Activated T-cell treated with anti-CD3 and anti-CD28 coated beads, Interleukin-2, amount 50 U/mL, for 72 hours (primary cell): ENCODE results near the gene TNFAIP2. TPM values are rescaled to one million over a fixed set of nuclear protein-coding genes. Genes with fewer than 3 reads are reported as not detected.

ENCODE experiments used
- ATAC-seq, 2 donors: fragments of 150-1000 bp; cut with Tn5 transposase; replicated peaks in 1 of 2; 2 replicates each; pipeline ENCODE4 v1.10.0; 2021; ENCODE audit warnings: moderate library complexity in 2 of 2, mild to moderate bottlenecking in 1 of 2
- DNase-seq, 2 donors: peaks; one replicate each; pipeline ENCODE4 v3.0.0; 2021 to 2022; ENCODE audit warnings: mixed read lengths in 1 of 2
- H3K27ac Mint-ChIP-seq: one replicate; pipeline ENCODE4 v1.8.0; 2022; ENCODE audit warnings: mild to moderate bottlenecking, moderate library complexity, mixed read lengths
- H3K27me3 Mint-ChIP-seq: one replicate; pipeline ENCODE4 v1.8.0; 2022; ENCODE audit warnings: low read depth, mixed read lengths
- H3K36me3 Mint-ChIP-seq, 2 donors: one replicate each; pipeline ENCODE4 v1.8.0; 2022; ENCODE audit warnings: mixed read lengths in 2 of 2, mild to moderate bottlenecking in 1 of 2; ENCODE audit not compliant: insufficient read depth in 2 of 2
- H3K4me1 Mint-ChIP-seq: one replicate; pipeline ENCODE4 v1.8.0; 2022; ENCODE audit warnings: low read depth, mixed read lengths
- H3K4me3 Mint-ChIP-seq, 2 donors: one replicate each; pipeline ENCODE4 v1.8.0; 2022; ENCODE audit warnings: mild to moderate bottlenecking in 2 of 2, mixed read lengths in 2 of 2, moderate library complexity in 2 of 2
- H3K9me3 Mint-ChIP-seq, 2 donors: one replicate each; pipeline ENCODE4 v1.8.0; 2022; ENCODE audit warnings: mixed read lengths in 2 of 2
- total RNA-seq, 2 donors: library from RNA; stranded (reverse); gene quantifications; one replicate each; pipeline ENCODE4 v1.2.3, GENCODE V29; 2022

The TNFAIP2 gene
- total RNA-seq = 10 to 100 TPM in 1 of 2 donors, 1 to 10 TPM in 1; 8.8 to 12.2 TPM

- Mint-ChIP-seq H3K9me3 (no peaks in the 10 kb centered on the region), H3K4me3 (peak within 1 kb of the TSS; percentile 43 to 65), H3K36me3 (no peaks in the 10 kb centered on the region), H3K27me3 (peaks cover 26% of the 10 kb centered on the region), H3K27ac (no peak within 1 kb of the TSS), H3K4me1 (peaks cover 10% of the 10 kb centered on the region)
- ATAC-seq = peak; percentile 51 to 57
- no peak for DNase-seq
Measured at GRCh38 chr14:103122947-103123633, at the start of gene TNFAIP2. TNFAIP2 (plus strand) TSS chr14:103123461; CDS start chr14:103126458, 2,997 bp downstream.

GRCh38 chr14:103073876-103074728 lies 49.2 kb upstream of the TNFAIP2 start:
- H3K36me3 Mint-ChIP-seq = no peaks in the 10 kb centered on the region
- H3K4me3 Mint-ChIP-seq = no peak overlapping the region
- DNase-seq (no peak), ATAC-seq (no peak)
- no peaks in the 10 kb centered on the region for H3K4me1 Mint-ChIP-seq
- H3K27me3 Mint-ChIP-seq = peaks cover 5% of the 10 kb centered on the region
- no peaks in the 10 kb centered on the region for H3K9me3 Mint-ChIP-seq
- no peak overlapping the region for H3K27ac Mint-ChIP-seq

DNA sequence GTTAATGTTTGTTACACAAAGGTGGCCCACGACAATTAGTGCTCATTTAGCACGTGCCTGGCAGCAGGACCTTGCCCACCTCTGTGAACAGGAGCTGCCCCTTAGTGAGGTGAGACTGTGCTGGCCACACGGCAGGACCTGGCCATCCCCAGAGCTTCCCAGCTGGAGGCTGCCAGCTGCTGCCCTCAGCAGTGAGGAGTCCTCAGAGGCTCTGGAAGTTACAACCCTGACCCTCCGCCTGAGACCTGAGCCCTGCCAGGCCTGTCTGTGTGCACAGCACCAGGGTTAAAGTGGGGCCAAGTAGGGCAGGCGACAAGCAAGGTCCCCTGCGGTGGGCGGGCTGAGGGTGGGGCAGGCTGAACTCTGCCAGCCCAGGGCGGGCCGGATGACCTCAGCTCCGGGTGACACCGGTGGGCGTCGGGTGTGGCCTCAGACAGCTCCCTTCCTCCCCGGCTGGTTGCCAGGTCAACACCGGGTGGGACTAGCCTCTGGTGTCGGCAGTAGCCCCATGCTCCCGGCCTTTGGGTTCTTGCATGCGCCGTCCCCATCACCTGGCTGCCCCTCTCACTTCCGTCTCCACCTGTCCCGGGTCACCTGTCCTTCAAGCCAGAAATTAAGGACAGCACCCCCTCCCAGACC lies 48.4 kb upstream of the TNFAIP2 start:
- H3K4me1 Mint-ChIP-seq = no peaks in the 10 kb centered on the region
- ATAC-seq (peak in 1 of 2 donors; percentile 11), DNase-seq (peak in 1 of 2 donors; percentile 34)
- H3K4me3 Mint-ChIP-seq = peak overlapping the region; percentile 50 to 62
- H3K36me3 Mint-ChIP-seq = no peaks in the 10 kb centered on the region
- H3K27me3 Mint-ChIP-seq = peaks cover 5% of the 10 kb centered on the region
- H3K27ac Mint-ChIP-seq = no peak overlapping the region
- H3K9me3 Mint-ChIP-seq = no peaks in the 10 kb centered on the region

DNA sequence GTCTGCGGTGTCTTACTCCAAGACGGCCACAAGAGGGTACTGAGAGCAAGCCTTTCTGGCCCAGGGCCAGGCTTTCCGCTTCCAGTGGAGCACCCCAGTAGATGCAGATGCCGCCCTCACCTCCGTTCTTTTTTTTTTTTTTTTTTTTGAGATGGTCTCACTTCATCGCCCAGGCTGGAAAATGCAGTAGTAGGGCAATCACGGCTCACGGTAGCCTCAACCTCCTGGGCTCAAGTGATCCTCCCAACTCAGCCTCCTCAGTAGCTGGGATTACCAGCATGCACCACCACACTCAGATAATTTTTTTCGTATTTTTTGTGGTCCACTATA lies 44.9 kb upstream of the TNFAIP2 start:
- no peaks in the 10 kb centered on the region for H3K36me3 Mint-ChIP-seq
- H3K4me3 Mint-ChIP-seq = no peak overlapping the region
- DNase-seq (peak; percentile 78), ATAC-seq (peak; percentile 71 to 73)
- no peak overlapping the region for H3K27ac Mint-ChIP-seq
- H3K9me3 Mint-ChIP-seq = no peaks in the 10 kb centered on the region
- no peaks in the 10 kb centered on the region for H3K4me1 Mint-ChIP-seq
- H3K27me3 Mint-ChIP-seq = peaks cover 5% of the 10 kb centered on the region

DNA sequence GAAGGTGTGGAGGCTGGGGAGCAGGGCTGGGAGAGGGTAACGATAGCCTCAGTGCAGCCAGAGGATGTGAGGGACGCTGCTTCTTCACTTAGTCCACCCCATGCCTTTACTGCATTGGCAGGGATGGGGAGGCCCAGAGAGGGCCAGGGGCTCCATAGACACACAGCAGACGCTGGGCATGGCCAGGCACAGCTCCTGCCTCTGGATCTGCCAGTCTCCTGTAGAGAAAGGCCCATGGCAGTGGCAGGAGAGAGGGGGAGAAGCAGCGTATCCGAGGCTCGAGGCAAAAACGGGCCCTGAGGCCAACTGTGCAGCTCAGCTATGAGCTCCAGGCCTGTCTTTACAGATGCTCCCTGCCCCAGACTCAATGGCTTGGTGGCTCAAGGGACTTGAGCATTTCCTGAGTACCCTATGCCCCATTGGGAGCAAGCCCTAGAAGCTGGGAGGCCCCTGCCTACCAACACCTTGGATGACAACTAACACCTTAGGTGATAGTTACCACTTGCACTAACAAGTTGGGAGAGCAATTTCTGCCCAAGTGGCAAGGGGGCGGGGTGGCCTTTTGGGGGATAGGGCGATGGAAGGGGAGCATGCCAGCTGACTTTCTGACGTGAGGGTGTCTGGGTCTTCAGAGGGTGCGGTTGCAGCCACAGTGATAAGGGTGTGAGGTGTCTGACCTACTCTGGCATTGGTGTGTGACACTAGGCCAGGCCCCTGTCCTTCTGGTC lies 44.2 kb upstream of the TNFAIP2 start:
- H3K4me1 Mint-ChIP-seq = no peaks in the 10 kb centered on the region
- H3K27ac Mint-ChIP-seq = no peak overlapping the region
- H3K9me3 Mint-ChIP-seq = no peaks in the 10 kb centered on the region
- ATAC-seq (no peak), DNase-seq (no peak)
- peaks cover 5% of the 10 kb centered on the region for H3K27me3 Mint-ChIP-seq
- H3K4me3 Mint-ChIP-seq = no peak overlapping the region
- no peaks in the 10 kb centered on the region for H3K36me3 Mint-ChIP-seq

GRCh38 chr14:103081951-103082350 lies 41.3 kb upstream of the TNFAIP2 start:
- peaks cover 15% of the 10 kb centered on the region for H3K27me3 Mint-ChIP-seq
- H3K4me1 Mint-ChIP-seq = no peaks in the 10 kb centered on the region
- peaks cover 0 to 1% of the 10 kb centered on the region in 2 donors for H3K36me3 Mint-ChIP-seq
- no peaks in the 10 kb centered on the region for H3K9me3 Mint-ChIP-seq
- DNase-seq (no peak), ATAC-seq (no peak)
- no peak overlapping the region for H3K27ac Mint-ChIP-seq
- no peak overlapping the region for H3K4me3 Mint-ChIP-seq

GRCh38 chr14:103084021-103084919 lies 39.0 kb upstream of the TNFAIP2 start, which contains the start of gene LBHD2:
LBHD2 (plus strand) TSS chr14:103084210; CDS start chr14:103086013, 1,803 bp downstream.
- H3K27me3 Mint-ChIP-seq = peaks cover 17% of the 10 kb centered on the region
- H3K9me3 Mint-ChIP-seq = no peaks in the 10 kb centered on the region
- peaks cover 0 to 1% of the 10 kb centered on the region in 2 donors for H3K36me3 Mint-ChIP-seq
- no peak within 1 kb of the TSS for H3K4me3 Mint-ChIP-seq
- ATAC-seq = no peak
- H3K4me1 Mint-ChIP-seq = no peaks in the 10 kb centered on the region
- H3K27ac Mint-ChIP-seq = no peak within 1 kb of the TSS
- DNase-seq = no peak

DNA sequence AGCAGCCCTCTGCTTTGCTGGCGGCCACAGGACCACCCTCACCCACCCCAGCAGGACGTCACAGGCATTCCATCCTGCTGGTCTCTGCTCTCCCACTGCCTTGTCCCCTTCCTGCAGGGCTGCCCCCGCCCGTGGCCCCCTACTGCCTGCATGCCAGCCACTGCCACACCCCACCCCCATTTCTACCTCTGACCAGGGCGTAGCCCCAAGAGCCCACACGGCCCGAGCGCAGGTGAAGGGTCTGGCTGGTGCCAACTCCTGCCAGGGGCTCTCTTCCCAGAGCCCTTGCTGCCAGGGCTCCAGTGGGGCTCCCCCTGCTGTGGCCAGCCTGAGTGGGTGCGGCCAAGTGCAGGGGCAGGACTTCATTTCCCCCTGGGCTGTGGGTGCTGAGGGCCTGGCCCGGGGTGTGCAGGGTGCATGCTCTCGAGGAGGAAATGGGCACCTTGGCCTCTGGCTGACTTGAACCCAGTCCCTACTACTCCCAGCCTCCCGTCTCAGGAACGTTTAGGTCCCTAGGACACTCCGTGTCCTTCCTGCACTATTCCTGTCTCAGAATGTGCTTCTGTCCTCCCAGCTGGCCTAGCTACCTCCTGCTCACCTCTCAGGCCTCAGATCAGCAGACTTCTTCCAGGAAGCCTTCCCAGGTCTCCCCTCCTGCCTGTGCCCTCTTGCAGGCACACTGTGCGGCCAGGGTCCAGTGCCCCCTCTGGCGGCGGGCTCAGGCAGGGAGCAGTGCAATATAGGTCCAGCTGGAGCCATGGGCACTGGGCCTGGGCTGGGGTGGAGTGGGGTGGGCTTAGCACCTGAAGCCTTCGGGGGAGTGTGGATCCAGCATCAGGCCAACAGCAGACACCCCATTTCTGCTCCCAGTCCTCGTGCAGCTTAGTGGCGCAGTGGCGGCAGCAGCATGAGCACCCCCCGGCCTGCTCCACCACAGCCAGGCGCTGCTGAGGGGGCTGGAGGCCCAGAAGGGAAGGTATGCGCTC lies 37.9 kb upstream of the TNFAIP2 start:
- H3K27me3 Mint-ChIP-seq = peaks cover 17% of the 10 kb centered on the region
- H3K4me1 Mint-ChIP-seq = no peaks in the 10 kb centered on the region
- no peak overlapping the region for H3K27ac Mint-ChIP-seq
- ATAC-seq = no peak
- H3K36me3 Mint-ChIP-seq = peaks cover 0 to 1% of the 10 kb centered on the region in 2 donors
- no peak overlapping the region for H3K4me3 Mint-ChIP-seq
- no peaks in the 10 kb centered on the region for H3K9me3 Mint-ChIP-seq
- no peak for DNase-seq

GRCh38 chr14:103086771-103087342 lies 36.4 kb upstream of the TNFAIP2 start:
- Mint-ChIP-seq H3K9me3 (no peaks in the 10 kb centered on the region), H3K36me3 (peaks cover 0 to 1% of the 10 kb centered on the region in 2 donors)
- no peak for DNase-seq

GRCh38 chr14:103087343-103087835 lies 35.9 kb upstream of the TNFAIP2 start:
- ATAC-seq (no peak), DNase-seq (no peak)
- Mint-ChIP-seq H3K36me3 (peaks cover 0 to 1% of the 10 kb centered on the region in 2 donors), H3K4me3 (no peak overlapping the region), H3K9me3 (no peaks in the 10 kb centered on the region), H3K4me1 (peaks cover 5% of the 10 kb centered on the region), H3K27ac (no peak overlapping the region), H3K27me3 (peaks cover 17% of the 10 kb centered on the region)

More at GRCh38 chr14:103086771-103087342, 36.4 kb upstream of the TNFAIP2 start:
- no peak overlapping the region for H3K4me3 Mint-ChIP-seq
- peaks cover 5% of the 10 kb centered on the region for H3K4me1 Mint-ChIP-seq
- H3K27me3 Mint-ChIP-seq = peaks cover 17% of the 10 kb centered on the region
- no peak for ATAC-seq
- no peak overlapping the region for H3K27ac Mint-ChIP-seq

- no peak overlapping the region for H3K27ac Mint-ChIP-seq
- peaks cover 0 to 1% of the 10 kb centered on the region in 2 donors for H3K36me3 Mint-ChIP-seq
Measured at GRCh38 chr14:103088921-103089320, 34.3 kb upstream of the TNFAIP2 start.

More at GRCh38 chr14:103088921-103089320, 34.3 kb upstream of the TNFAIP2 start:
- no peaks in the 10 kb centered on the region for H3K9me3 Mint-ChIP-seq
- peaks cover 5% of the 10 kb centered on the region for H3K4me1 Mint-ChIP-seq
- peaks cover 17% of the 10 kb centered on the region for H3K27me3 Mint-ChIP-seq
- H3K4me3 Mint-ChIP-seq = no peak overlapping the region
- DNase-seq (no peak), ATAC-seq (no peak)
